Erythroblast (primary cell): ENCODE results near the gene RAB11FIP3.
"Not testable (repeated sequence)": the region's sequence is repeated elsewhere in the genome, so short reads cannot be mapped to it uniquely, and the experiment has no call there.

ENCODE experiments used
- GATA1 ChIP-seq: IDR thresholded peaks from 2 replicates; pipeline ENCODE4 v1.6.1; 2011; ENCODE audit warnings: low read depth, mild to moderate bottlenecking, control low read depth, low read length, moderate library complexity
- POLR2A ChIP-seq: IDR thresholded peaks from 2 replicates; pipeline ENCODE4 v1.6.1; 2011; ENCODE audit warnings: mild to moderate bottlenecking, low read length

DNA sequence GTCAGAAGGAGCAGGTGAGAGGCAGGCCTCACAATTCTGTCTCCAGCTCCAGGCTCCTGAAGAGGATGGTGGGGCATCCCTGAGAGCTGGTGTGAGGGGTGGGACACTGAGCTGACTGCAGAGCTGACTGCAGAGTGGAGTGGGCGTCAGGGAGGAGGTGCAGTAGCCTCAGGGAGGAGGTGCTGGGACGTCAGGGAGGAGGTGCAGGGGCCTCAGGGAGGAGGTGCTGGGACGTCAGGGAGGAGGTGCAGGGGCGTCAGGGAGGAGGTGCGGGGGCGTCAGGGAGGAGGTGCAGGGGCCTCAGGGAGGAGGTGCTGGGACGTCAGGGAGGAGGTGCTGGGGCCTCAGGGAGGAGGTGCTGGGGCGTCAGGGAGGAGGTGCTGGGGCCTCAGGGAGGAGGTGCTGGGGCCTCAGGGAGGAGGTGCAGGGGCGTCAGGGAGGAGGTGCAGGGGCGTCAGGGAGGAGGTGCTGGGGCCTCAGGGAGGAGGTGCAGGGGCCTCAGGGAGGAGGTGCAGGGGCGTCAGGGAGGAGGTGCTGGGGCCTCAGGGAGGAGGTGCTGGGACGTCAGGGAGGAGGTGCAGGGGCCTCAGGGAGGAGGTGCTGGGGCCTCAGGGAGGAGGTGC lies 41.9 kb downstream of the RAB11FIP3 start:
- not testable (repeated sequence) for TF ChIP-seq POLR2A, GATA1
